ENCODE measurements around the gene MRFAP1.

The MRFAP1 gene

DNA sequence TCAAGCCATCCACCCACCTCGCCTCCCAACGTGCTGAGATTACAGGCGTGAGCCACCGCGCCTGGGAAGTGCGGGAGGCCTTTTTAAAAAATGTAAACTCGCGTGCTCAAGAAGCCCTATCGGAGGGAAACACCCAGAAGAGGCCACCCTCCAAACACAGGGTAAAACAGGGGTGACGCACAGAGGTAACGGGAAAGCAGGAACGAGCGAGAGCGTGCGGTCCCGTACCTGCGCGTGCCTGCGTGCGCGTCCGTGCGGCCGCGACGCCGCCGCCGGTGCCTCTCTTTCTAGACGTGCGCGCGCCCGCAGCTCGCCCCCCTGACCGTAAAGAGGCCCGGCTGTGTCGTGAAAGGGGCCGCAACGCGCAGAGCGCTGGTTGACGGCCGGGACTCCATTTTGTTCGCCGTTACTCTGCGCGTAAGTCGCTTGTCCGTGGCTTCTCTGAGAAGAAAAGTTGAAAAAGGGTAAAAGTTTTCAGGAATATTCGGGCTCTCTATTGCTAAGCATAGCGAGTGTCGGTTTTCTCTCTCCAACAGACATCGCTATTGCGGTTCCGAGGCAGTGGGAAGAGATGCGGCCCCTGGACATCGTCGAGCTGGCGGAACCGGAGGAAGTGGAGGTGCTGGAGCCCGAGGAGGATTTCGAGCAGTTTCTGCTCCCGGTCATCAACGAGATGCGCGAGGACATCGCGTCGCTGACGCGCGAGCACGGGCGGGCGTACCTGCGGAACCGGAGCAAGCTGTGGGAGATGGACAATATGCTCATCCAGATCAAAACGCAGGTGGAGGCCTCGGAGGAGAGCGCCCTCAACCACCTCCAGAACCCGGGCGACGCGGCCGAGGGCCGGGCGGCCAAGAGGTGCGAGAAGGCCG is at the start of gene MRFAP1:
TSS of gene MRFAP1 (plus strand) at position 394 of the 872 bp plus-strand sequence. CDS start at position 572, 178 bp downstream.
- DNase-seq, result peak; percentile 91 to 93

DNA sequence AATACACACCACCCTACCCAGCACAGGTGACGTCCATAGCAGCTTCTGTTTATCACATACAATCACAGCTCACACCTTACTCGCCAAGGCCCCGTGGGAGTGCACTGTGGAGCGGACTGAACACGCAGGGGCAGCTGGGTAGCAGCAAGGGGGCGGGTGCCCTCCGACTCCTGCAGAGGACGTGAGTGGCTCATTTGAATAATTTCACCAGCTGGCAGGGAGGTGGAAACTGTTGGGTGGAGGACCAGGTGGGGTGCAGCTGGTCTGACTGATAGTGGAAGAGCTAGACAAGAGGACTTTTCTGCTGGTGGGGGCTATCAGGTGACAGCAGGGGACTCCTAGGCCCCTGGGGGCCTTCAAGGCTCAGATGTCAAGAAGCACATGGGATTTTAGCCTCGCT is 49.2 kb upstream of the MRFAP1 start:
- DNase-seq, result no peak

DNA sequence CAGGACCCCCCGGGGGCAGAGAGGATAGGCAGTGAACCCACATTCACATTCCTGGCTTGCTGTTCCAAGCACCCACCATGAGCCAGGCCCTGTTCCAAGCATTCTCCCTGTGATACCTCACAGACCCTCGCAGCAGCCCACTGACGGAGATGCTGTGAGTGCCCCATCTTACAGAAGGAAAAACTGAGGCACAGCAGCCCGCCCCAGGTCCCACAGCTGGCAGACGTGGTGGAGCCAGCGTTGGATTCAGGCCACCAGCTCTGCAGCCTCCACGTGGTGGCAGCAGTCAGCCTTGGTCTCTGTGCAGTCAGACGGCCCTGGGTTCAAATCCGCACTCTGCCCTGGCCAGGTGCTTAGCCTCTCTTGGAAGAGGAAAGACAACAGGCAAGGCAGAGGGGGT is 48.7 kb upstream of the MRFAP1 start:
- no peak for DNase-seq

DNA sequence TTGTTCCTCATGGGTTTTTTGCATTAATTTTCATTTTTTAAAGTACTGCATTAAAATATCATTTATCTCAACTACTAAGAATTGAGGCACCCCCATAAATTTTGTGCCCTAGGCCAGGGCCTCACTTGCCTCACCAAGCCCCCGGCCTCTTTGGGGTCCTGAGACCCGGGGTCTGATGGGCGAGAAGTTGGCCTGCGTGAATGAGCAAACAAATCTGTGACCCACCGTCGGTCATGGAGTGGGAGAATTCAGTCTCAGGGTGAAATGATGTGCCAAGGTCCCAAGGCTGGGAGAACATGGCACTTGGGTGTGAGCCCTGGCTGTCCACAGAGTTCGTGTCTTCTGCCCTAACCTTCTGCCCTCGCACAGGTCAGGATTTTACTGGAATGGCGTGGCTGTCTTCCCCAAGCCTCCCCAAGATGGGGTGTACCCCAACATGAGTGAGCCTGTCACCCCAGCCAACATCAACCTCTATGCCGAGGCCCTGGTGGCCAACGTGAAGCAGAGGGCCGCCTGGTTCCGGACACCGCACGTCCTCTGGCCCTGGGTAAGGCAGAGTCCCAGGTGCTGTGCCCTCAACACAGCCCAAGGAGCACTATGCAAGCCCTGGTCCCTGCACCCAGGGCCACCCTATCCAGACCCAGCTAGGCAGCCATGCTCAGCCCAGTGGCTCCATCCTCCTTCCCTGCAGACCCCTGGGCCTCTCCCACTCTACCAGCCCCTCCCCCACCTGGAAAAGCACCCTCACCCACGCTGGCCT is 47.5 kb upstream of the MRFAP1 start:
- DNase-seq, result no peak

DNA sequence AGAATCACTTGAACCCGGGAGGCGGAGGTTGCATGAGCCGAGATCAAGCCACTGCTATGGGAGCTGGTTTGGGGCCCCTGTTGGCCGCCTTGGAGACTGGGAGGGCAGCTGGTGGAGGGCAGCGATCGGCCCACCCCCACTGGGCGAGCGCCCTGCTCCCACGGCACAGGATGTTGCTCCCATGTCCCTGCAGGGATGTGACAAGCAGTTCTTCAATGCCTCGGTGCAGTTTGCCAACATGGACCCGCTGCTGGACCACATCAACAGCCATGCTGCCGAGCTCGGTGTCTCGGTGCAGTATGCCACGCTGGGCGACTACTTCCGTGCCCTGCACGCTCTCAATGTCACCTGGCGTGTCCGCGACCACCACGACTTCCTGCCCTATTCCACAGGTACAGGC is 46.1 kb upstream of the MRFAP1 start:
- no peak for DNase-seq

DNA sequence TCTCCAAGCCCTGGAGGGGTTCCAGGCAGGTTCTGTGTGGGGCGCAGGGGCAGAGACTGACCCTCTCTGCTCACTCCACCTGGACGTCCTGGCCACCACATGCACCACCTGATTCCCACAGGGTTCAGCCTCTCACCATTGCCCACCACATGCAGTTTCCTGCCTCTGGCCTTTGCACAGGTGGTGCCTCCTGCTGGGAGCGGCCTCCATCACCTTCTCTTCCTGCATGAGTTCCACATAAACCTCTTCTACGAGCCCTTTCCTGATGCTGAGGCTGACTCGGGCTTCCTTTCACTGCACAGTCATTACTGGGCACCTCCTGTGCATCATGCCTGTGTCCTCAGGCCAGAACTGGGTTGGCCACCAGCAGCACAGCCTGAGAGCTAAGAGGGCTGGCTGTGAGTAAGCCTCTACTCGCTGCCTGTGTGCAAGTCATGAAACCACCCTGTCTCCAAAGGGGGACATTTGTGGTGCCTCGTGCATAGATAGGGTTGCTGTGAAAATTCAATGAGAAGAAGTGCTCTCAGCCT is 45.6 kb upstream of the MRFAP1 start:
- no peak for DNase-seq

DNA sequence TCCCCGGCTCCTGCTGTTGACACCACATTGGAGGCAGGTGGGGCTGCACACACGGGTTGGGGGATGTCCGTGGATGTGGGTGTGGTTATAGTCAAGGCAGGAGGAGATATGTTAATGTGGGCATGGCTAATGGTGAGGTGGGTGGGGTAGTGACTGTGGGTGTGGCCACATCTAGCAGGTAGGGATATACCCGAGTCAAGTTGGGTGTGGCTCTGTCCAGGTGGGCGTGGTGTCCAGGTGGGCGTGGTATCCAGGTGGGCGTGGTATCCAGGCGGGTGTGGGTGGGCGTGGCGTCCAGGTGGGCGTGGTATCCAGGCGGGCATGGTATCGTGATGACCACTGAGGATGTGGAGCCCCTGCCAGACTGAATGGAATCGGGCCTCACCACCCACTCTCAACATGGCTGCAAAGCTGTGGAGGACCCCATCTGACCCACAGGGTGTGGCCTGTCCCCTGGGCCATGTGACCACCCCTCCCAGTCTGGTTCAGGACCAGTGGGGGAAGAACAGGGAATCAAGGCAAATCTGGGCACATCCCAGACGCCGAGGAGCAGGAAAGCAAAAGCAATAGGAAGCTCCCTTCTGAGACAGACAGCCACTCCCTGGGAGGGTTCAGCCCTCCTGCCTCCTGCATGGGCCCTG is 44.5 kb upstream of the MRFAP1 start:
- DNase-seq, result no peak

DNA sequence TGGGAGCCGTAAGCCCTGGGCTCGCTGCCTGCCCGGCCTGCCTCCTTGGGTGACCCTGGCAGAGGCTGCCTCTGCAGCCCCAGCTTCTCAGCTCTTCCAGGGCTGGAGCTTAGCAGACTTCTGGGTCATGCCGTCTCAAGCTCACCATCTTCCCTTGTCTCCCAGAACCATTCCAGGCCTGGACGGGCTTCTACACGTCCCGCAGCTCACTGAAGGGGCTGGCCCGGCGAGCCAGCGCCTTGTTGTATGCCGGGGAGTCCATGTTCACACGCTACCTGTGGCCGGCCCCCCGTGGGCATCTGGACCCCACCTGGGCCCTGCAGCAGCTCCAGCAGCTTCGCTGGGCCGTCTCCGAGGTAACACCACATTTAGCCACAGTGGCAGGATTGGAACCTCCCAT is 43.5 kb upstream of the MRFAP1 start:
- no peak for DNase-seq

DNA sequence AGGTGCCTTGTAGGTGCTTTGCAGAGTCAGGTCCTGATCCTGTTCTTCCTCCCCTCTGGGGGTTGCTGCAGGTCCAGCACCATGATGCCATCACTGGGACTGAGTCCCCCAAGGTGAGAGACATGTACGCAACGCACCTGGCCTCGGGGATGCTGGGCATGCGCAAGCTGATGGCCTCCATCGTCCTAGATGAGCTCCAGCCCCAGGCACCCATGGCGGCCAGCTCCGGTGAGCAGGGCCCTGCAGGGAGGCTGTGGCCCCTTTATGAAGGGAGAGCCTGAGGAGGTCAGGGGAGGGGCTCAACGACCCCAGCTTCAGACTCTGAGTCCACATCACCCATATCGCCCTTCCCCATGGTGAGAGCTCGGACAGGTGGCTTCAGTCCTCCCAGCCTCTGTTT is 42.4 kb upstream of the MRFAP1 start:
- DNase-seq, result no peak

DNA sequence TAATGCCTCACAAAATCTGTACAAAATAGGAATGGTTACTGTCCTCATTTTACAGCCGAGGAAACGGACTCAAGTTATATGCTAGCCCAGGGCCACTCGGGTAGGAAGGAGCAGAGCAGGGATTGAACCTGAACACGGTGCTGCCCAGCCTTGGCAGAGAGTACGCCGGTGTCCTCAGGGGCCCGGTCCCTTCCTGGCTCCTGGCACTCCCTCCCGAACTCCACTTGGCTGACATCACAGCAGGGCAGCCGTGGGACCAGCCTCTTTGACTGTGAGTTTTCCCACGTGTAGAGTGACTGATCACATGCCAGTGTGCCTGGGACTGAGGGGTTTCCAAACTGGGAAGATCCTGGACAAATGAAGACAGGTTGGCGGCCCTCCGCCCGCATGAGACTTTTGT is 41.8 kb upstream of the MRFAP1 start:
- no peak for DNase-seq

DNA sequence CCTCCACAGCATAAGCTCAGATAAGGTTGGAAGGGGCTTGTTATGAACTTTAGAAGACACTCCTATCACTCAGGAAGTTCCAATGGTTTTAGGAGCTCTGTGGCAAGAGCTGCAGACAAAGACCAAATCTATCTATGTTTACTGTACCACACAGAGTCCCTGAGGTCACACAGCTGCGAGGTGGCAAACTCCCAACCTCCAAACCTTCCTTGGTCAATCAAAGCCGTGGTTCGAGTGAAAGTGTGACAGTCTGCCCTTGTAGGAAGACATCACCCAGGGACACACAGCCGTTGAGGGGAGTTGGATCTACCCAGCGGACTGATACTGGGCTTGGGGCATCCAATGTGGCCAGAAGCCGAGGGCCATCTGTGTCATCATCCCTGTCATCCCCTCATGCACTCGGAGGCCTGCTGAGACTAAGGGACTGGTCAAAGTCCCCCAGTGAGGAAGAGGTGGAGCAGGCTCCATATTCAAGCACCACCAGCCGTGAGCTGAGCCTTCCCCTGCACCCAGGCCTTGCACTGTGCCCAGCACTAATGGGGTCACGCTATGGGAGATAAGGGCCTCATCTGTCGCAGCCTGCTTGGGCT is 38.7 kb upstream of the MRFAP1 start:
- no peak for DNase-seq

DNA sequence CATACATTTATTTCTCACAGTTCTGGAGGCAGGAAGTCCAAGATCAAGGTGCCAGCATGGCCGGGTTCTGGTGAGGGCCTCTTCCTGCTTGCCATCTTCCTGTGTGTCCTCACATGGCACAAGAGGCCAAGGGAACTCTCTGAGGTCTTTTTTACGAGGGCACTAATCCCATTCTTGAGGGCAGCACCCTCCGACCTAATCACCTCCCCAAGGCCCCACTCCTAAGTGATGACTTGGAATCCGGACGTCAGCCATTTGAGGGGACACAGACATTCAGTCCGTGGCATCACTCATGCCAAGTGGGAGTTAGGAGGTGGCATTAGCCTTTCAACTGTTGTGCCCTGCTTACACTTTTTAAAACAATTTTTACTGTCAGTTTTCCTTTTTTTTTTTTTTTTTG is 38.2 kb upstream of the MRFAP1 start:
- no peak for DNase-seq

DNA sequence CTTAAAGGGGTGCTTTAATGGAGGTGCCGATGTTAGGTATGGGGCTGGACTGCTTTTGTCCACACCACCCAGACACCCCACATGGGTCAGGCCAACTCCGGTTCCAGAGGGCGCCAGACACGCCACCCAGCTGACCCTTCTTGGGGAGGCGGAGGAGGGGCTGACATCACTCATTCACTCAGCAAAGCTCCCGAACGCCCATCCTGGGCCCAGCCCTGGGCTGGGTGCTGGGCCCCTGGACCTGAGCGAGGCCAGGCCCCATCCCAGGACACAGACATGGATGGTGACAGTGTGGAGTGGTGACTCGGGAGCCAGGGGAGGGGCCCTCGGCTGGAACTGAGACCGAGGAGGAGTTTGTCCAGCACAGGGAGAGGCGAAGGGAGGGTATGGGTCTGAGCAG is 37.4 kb upstream of the MRFAP1 start:
- DNase-seq, result no peak

DNA sequence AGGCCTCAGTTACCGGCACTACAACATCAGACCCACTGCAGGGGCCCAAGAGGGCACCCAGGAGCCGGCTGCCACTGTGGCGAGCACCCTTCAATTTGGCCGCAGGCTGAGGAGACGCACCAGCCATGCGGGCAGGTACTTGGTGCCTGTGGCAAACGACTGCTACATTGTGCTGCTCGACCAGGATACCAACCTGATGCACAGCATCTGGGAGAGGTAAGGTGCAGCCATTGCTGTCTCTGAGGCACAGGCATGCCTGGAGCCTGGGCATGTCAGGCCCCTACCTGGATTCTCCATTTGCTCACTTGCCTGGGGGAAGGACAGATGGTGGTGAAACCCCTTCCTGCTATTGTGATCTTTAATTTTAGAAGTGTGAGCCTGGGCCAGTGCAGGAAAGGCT is 35.4 kb upstream of the MRFAP1 start:
- DNase-seq, result no peak

DNA sequence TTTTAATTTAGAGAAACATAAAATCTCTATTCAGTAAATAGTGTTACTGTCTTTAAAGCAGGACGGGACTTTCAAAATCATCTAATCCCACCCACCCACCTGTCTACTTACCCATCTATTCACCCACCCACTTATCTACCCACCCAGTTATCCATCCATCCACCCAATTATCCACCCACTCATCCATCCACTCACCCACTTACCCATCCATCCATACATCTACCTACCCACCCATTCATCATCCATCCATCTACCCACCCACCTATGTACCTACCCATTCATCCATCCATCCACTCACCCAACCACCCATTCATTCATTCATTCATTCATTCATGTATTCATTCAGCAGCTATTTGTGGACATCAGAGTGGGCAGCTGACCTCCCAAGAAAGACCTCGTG is 34.9 kb upstream of the MRFAP1 start:
- DNase-seq, result no peak

DNA sequence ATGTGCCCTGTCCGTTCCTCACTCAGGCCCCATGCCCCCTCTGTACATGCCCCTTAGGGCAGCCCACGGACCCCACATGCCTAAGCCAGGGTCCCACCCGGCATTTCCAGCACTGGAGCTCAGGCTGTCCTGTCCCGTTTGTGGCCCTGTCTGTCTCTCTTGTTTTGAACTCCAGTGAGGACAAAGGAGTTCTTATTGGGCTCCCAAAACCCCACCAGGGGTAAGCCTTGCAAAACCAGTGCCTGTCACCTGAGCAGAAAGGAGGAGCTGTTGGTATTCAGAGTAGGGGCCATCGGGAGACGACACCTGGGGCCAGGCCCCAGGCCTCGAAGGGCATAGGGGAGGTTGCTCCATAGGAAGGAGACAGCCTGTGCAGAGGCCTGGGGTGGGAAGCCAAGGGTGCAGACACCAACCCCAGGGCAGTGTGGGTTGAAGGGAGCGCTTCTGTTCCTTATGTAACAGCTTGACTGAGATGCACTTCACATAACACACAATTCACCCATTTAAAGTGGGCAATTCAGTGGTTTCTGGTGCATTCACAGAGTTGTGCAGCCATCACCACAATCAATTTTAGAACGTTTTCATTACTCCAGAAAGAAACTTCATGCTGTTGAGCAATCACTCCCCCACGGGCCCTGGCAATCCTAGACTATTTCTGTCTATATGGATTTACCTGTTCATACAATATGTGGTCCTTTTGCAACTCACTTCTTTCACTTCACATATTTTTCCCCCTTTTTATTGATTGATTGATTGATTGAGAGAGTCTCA is 33.8 kb upstream of the MRFAP1 start:
- DNase-seq, result no peak

DNA sequence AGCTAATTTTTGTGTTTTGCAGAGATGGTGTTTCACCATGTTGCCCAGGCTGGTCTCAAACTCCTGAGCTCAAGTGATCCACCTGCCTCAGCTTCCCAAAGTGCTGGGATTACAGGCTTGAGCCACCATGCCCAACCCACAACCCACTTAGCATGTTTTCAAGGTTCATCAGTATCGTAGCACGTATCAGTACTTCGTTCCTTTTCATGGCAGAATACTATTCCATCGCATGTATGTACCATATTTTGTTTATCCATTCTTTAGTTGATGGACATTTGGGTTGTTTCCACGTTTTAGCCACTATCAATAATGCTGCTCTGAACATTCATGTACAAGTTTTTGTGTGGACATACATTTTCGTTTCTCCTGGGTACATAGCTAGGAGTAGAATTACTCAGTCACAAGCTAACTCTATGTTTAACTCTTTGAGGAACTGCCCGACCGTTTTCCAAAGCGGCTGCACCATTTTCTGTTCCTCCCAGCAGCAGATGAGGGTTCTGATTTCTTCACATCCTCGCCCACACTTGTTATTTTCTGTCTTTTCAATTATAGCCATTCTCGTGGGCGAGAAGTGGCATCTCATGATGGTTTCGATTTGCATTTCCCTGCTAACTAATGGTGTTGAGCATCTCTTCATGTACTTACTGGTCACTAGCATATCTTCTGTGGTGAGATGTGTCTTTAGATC is 33.0 kb upstream of the MRFAP1 start:
- DNase-seq, result no peak

DNA sequence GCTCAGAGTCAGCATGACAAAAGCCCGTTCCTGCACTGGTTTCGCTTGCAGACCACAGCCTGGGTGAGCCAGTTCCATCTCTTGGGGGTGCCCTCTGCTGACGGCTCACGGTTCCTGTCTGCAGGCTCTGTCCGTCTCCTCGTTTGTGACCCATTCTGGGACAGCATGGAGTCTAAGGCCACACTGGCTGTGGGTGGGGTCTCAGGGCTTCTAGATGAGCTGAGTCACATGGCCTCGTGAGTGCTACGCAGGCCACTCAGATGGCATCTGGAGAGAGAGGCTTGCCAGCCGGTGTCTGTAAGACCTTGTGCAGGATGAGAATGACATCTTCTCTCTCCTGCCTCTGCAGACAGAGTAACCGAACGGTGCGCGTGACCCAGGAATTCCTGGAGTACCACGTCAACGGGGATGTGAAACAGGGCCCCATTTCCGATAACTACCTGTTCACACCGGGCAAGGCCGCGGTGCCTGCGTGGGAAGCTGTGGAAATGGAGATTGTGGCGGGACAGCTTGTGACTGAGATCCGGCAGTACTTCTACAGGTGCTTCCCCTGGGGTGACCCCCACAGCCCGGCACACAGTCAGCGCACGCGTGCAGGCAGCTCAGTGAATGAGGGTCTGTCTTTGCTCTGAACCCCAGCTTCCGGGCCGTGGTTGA is 31.6 kb upstream of the MRFAP1 start:
- DNase-seq, result no peak

DNA sequence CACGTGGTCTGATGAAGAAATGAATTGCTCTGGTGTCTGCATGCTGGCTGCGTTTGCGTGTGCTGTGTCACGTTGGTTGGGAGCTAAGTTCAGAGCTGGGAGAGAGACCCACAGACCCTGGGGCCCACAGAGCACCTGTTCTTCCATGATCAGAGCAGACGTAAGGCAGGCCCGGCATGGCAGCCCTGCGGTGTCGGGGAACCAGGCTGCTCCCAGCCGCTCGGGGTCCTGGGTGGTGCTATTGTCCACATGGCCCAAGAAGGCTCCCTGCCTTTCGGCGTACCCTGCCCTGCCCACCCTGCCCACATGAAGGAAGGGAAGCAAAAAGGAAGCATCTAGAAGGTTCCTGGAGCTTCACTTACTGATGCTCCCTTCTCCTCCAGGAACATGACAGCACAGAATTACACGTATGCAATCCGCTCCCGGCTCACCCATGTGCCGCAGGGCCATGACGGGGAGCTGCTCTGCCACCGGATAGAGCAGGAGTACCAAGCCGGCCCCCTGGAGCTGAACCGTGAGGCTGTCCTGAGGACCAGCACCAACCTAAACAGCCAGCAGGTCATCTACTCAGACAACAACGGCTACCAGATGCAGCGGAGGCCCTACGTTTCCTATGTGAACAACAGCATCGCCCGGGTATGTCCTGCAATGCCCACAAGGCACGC is 30.9 kb upstream of the MRFAP1 start:
- no peak for DNase-seq

DNA sequence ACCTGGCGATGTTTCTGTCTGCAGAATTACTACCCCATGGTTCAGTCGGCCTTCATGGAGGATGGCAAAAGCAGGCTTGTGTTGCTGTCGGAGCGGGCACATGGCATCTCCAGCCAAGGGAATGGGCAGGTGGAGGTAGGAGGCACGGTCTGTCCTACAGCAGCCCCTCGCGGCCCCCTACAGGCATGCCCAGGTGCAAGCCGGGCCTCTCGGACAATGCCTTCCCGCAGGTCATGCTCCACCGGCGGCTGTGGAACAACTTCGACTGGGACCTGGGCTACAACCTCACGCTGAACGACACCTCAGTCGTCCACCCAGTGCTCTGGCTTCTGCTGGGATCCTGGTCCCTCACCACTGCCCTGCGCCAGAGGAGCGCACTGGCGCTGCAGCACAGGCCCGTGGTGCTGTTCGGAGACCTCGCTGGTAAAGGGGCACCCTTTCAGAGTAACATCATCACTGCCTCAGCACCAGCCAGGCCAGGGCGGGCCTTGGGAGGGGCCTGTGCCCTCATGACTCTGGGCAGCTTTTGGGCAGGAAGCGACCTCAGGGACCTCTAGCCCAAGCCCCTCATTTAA is 29.5 kb upstream of the MRFAP1 start:
- no peak for DNase-seq

Data from activated CD4-positive, alpha-beta T cell treated with anti-CD3 and anti-CD28 coated beads, Interleukin-2, amount 50 U/mL, for 48 hours (primary cell).